ENCODE measurements around the gene ABCG2. TPM values are rescaled to one million over a fixed set of nuclear protein-coding genes. Genes with fewer than 3 reads are reported as not detected.

Gene ABCG2
- total RNA-seq, 8 experiments from 2014 or later = 0.05 to 39.6 (median 0.31) TPM

- no peak for ATAC-seq (replicated peaks in 6 of 8)
- no peaks in the 10 kb centered on the region for H3K4me1 ChIP-seq (replicated peaks in 1 of 2)
- WGBS, 10 experiments = 83 to 100% (median 100%) methylated on average over 1 of the region's 1 CpG; no CpG with 5 or more reads in 4 of the 10 experiments
- in situ Hi-C loops (cut with MboI; ENCODE audit: low pct_unique_long_range_greater_than_20kb in 2 of 9, low sequenced_read_pairs in 9 of 9, unreplicated experiment in 9 of 9) = loop anchor here in 4 of 9 experiments (25.0 kb wide), 2 partner anchors 169 to 469 kb away; partner anchors contain the start of gene PYURF (in 4 of the 4)
- no peak overlapping the region for H3K4me3 ChIP-seq
- H3K27ac ChIP-seq = no peak overlapping the region
Observed at GRCh38 chr4:88043001-88043400, 115.4 kb downstream of the ABCG2 start.

- in situ Hi-C loops (cut with MboI; ENCODE audit: low pct_unique_long_range_greater_than_20kb in 2 of 9, low sequenced_read_pairs in 9 of 9, unreplicated experiment in 9 of 9) = loop anchor here in 4 of 9 experiments (25.0 kb wide), 2 partner anchors 171 to 471 kb away; partner anchors contain the start of gene PYURF (in 4 of the 4)
- H3K4me3 ChIP-seq = no peak overlapping the region
- H3K4me1 ChIP-seq (replicated peaks in 1 of 2) = no peaks in the 10 kb centered on the region
- ATAC-seq (replicated peaks in 6 of 8) = no peak
- no peak overlapping the region for H3K27ac ChIP-seq
- WGBS, 10 experiments = 86 to 100% (median 100%) methylated on average over 1 to 2 of the region's 2 CpGs; no CpG with 5 or more reads in 5 of the 10 experiments
Observed at GRCh38 chr4:88041626-88042025, 116.8 kb downstream of the ABCG2 start.

GRCh38 chr4:88040707-88041106 lies 117.7 kb downstream of the ABCG2 start:
- no peak for ATAC-seq (replicated peaks in 6 of 8)
- no peak overlapping the region for H3K27ac ChIP-seq
- WGBS, 10 experiments = 75 to 100% (median 94%) methylated on average over 2 to 3 of the region's 3 CpGs; no CpG with 5 or more reads in 2 of the 10 experiments
- in situ Hi-C loops (cut with MboI; ENCODE audit: low pct_unique_long_range_greater_than_20kb in 2 of 9, low sequenced_read_pairs in 9 of 9, unreplicated experiment in 9 of 9) = loop anchor here in 4 of 9 experiments (25.0 kb wide), 2 partner anchors 172 to 472 kb away; partner anchors contain the start of gene PYURF (in 4 of the 4)
- no peaks in the 10 kb centered on the region for H3K4me1 ChIP-seq (replicated peaks in 1 of 2)
- no peak overlapping the region for H3K4me3 ChIP-seq

Other genes starting within 250 kb of the ABCG2 start
- gene SPP1, start 182.9 kb downstream of the ABCG2 start, total RNA-seq = 100 to 1,000 TPM in 1 of 8 experiments, 10 to 100 TPM in 3, 1 to 10 TPM in 2, not detected in 2; 1.8 to 240 (median 36.5) TPM
- gene PKD2, start 151.0 kb downstream of the ABCG2 start, total RNA-seq = 10 to 100 TPM; 13.3 to 34.7 (median 16.3) TPM
- 10 to 100 TPM; 14.6 to 46.3 (median 32.4) TPM for gene PPM1K, start 125.9 kb upstream of the ABCG2 start, total RNA-seq
- 10 to 100 TPM in 2 of 8 experiments, 1 to 10 TPM in 4, under 1 TPM in 2; 0.38 to 32.4 (median 2.5) TPM for gene HERC6, start 220.2 kb upstream of the ABCG2 start, total RNA-seq